CD4-positive, alpha-beta T cell treated with Interferon gamma for 1 hour (primary cell): ENCODE data around the gene IDUA.
"Not testable (repeated sequence)": the region's sequence is repeated elsewhere in the genome, so short reads cannot be mapped to it uniquely, and the experiment has no call there.

ENCODE experiments used
- DNase-seq: peaks from one replicate; pipeline ENCODE4 v3.0.0-alpha.2; 2020

The IDUA gene

DNA sequence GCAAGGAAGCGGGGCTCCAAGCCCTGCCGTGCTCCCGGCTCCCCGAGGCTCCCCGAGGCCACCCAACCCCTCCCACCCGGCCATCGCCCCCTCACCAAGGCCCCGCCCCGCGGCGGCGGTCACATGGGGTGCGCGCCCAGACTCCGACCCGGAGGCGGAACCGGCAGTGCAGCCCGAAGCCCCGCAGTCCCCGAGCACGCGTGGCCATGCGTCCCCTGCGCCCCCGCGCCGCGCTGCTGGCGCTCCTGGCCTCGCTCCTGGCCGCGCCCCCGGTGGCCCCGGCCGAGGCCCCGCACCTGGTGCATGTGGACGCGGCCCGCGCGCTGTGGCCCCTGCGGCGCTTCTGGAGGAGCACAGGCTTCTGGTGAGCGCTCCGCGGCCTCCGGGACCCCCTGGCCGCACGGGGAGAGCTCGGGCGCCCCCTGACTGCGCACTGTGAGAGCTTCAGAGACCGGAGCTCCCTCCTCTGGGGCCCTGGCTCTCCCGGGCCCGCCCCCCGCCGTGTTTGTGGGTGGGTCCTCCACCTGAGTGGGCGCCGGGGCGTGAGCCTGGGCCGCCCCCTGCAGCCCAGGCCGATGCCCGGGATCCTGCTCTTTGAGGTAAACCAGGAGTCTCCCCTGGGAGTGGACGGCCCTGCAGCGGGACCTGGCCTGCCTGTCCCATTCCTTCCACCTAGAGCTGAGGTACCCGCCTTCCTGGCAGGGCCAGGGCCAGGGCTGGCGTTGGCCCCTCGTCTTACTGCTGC, at the start of gene IDUA:
TSS of gene IDUA (plus strand) at position 166 of the 745 bp plus-strand sequence. CDS start at position 207, 41 bp downstream.
- peak; percentile 83 for DNase-seq

GRCh38 chr4:939508-939907, 47.3 kb upstream of the IDUA start:
- not testable (repeated sequence) for DNase-seq

DNA sequence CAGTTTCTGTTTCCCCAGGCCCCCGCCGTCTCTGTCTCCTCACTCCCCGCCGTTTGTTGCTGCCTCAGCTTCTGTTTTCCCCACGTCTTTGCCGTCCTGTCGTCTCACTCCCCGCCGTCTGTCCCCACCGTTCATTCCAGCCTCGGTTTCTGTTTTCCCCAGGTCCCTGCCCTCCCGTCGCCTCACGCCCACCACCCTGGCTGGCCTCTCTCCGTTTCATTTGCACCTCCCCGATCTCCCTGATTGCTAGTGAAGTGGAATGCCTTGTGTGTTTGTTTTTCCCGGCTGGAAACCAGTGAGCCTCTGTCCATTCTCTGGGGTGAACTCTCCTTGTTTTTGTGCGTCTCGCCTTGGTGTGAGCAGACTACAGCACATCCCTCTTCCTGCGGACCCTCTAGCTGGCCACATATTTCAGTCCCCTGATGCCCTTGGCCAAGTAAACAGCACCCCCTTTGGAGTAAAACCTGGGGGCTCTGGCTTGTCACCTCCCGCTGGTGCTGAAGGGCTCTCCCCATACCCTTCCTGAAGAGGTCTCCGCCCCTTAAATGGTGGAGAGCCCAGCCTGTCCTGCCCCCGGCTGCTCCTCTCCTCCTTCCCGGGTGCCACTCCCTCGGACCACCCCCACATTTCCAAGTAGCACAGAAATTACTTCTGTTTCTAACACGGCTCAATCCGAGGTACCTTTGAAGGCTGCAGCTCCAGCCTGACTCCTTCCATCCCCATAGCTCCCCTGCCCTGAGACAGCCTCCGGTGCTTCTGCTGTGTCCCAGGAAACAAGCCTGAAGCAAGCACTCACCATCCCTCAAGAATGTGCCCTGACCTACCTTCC, 41.4 kb upstream of the IDUA start:
- DNase-seq, result no peak

DNA sequence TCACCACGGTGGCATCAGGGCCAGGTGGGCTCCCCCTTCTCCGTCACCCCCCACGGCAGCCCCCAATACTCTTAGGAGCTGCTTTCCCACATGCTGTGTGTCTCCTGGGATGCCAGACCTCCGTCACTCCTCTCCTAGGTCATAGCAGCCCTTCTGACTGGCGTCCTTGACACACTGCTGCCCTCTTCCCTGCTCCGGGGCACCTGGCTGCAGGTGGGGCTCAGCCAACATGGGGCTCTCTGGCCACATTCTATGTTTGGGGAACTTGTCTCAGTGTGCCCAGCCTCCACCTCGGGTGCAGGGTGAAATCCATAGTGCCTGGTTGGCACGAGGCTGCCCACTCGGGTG, 40.8 kb upstream of the IDUA start:
- DNase-seq, result no peak

GRCh38 chr4:946517-947471, 40.0 kb upstream of the IDUA start:
- no peak for DNase-seq

DNA sequence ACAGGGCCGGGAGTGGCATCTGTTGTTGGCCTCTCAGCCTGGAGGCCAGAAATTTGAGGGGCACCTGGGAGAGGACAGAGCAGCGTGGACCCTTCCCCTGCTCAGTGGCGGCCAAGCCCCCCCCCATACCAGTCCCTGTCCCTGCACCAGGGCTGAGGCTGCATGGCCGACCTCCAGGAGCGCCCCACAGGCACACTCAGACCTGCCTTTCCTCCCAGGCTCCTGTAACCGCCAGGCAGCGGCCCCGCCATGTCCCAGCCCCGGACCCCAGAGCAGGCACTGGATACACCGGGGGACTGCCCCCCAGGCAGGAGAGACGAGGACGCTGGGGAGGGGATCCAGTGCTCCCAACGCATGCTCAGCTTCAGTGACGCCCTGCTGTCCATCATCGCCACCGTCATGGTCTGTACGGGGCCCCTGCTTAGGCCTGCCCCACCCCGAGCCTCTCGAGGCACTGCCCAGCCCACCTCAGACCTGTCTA, 39.3 kb upstream of the IDUA start:
- no peak for DNase-seq

- no peak for DNase-seq
These were observed 38.5 kb upstream of the IDUA start for GRCh38 chr4:948101-948935.

GRCh38 chr4:948936-949300, 37.9 kb upstream of the IDUA start:
- no peak for DNase-seq

- no peak for DNase-seq
These were observed 37.2 kb upstream of the IDUA start for GRCh38 chr4:949656-950055.

GRCh38 chr4:950136-951020, 36.5 kb upstream of the IDUA start:
- DNase-seq, result no peak

DNA sequence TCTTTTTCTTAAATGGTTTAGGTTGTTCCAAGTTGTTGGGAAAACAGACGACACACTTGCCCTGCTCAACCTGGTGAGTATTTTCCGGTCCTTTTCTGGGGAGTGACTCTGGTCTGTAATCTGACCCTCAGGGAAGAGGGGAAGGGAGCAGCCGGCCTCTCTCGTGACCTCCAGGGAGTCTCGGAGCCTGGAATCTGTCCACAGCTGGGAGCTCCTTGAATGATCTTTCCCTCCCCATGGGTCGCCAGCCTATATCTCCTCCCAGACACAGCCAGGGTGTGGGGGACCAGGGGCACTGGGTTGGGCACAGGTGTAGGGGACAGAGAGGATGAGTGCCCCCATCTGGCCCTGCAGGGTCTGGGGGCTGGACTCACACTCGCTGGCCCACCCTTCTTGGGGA, 35.7 kb upstream of the IDUA start:
- no peak for DNase-seq

DNA sequence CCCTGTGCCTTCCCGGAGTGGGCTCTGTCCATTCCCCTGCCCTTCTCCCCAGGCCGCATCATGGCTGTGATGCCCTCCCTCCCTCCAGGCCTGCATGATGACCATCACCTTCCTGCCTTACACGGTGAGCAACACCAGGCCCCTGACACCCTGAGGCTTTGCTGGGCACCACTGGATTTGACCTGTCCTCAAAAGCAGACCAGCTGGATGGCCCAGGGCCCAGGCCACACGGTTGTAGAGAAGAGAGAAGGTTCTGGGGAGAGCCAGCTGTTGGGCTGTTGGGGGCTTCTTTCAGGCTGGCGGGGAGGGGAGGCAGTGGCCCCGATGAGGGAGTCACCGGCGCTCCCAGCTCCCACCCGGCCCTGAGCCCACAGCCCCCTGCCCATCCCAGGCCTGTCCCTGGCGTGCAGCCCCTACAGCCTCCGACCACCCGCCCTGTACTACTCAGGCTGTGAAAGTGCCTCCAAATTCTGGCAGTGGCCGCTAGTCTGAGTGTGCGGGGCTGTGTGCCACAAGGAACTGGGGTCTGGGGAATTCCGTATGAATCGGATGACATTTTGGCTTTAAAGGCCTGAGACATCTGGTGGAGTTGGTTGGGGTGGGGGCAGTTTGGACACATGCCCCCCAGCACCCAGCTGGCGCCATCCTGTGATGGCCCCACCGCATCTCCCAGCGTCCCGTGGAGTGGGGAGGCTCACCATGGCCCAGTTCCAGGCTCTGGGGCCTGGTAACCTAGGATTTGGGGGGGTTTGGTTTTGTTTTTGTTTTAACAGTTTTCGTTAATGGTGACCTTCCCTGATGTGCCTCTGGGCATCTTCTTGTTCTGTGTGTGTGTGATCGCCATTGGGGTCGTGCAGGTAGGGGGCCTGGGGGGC, 35.0 kb upstream of the IDUA start:
- DNase-seq, result no peak

GRCh38 chr4:952881-953573, 33.8 kb upstream of the IDUA start:
- DNase-seq, result no peak

DNA sequence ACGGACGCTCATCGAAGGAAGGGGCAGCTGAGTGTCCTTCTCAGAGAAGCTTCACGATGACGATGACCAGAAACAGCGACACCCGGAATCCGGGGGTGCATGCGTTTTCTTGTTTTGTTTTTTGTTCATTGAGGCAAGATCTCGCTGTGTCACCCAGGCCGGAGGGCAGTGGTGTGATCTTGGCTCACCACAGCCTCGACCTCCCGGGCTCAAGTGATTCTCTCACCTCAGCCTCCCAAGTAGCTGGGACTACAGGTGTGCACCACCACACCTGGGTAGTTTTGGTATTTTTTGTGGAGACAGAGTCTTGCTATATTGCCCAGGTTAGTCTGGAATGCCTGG, 33.3 kb upstream of the IDUA start:
- DNase-seq, result no peak

DNA sequence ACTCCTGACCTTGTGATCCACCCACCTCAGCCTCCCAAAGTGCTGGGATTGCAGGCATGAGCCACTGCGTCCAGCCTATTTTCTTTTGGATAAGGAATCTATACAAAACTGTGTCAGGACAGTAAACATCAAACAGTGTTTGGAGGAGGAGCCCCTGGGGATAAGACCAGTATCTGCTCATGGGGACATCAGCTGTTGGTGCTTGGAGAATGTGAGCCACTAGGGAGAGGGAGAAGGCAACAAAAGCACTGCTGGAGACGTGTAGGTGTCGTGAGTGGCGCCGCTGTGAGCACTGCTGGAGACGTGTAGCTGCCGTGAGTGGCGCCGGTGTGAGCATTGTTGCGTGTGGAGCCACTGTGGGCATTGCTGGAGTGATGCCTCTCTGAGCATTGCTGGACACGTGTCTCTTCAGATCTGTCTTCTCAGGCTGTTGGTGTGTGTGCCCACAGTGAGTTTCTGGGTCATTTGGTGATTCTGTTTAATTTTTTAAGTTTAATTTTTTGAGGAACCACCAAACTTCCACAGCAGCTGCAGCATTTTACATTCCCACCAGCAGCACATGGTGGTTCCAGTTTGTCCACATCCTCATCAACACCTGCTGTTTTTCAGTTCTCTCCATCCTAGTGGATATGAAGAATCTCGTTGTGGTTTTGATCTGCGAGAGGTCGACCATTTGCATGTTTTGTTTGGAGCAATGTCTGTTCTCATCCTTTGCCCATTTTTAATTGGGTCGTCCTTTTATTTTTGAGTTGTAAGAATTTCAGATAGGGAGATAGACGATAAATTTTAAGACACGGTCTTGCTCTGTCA, 32.4 kb upstream of the IDUA start:
- no peak for DNase-seq

DNA sequence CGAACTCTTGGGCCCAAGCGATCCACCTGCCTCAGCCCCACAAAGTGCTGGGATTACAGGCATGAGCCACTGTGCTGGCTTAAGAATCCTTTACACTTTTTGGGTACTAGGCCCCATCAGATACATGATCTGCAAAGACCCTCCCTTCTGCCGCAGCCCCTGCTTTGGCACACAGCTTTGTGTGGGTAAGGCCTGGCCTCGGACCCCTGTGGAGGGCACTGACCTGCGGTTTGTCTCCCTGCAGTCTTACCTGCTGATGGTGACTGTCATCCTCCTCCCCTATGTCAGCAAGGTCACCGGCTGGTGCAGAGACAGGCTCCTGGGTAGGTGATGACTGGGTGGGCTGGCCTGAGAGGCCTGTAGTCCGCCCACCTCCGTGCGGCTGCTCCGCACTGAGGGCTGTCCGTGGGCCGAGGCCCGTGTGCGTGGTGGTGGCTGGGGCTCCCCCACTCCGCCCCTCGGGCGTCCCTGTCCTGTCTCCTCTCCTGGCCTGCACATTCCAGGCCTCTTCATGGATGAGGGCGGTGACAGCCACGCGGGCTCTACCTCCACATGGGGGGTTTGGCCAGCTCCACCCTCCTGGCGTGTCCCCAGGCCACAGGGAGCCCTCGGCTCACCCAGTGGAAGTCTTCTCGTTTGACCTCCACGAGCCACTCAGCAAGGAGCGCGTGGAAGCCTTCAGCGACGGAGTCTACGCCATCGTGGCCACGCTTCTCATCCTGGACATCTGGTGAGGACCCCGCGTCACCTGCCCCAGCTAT, 31.5 kb upstream of the IDUA start:
- DNase-seq, result no peak

- DNase-seq, result no peak
These were observed 30.9 kb upstream of the IDUA start for GRCh38 chr4:955931-956381.
